MM.1S (cell line): Measurements from ENCODE around the gene TMEM150A.

Source experiments
- DNase-seq: peaks from one replicate; pipeline ENCODE4 v3.0.0-alpha.2; 2015
- H2AFZ ChIP-seq: fragments of 300-600 bp; sonication (generic); 2 replicates; pipeline ENCODE4 v1.6.0; 2016; ENCODE audit warnings: antibody characterized with exemption, low read length
- H3F3A ChIP-seq: fragments of 300-600 bp; sonication (generic); 2 replicates; pipeline ENCODE4 v1.6.1; 2016; ENCODE audit warnings: mild to moderate bottlenecking, antibody characterized with exemption, low read length, moderate library complexity, mixed read lengths; ENCODE audit not compliant: insufficient read depth
- H3K27ac ChIP-seq: fragments of 300-600 bp; sonication (generic); 2 replicates; pipeline ENCODE4 v1.5.1; 2016; ENCODE audit warnings: mild to moderate bottlenecking, low read length
- H3K27me3 ChIP-seq: fragments of 300-600 bp; sonication (generic); replicated peaks from 2 replicates; pipeline ENCODE4 v1.6.0; 2016; ENCODE audit warnings: low read length; ENCODE audit not compliant: insufficient read depth
- H3K36me3 ChIP-seq: fragments of 300-600 bp; sonication (generic); replicated peaks from 2 replicates; pipeline ENCODE4 v1.6.1; 2016; ENCODE audit warnings: mild to moderate bottlenecking, low read length, mixed read lengths; ENCODE audit not compliant: insufficient read depth
- H3K4me1 ChIP-seq: fragments of 300-600 bp; sonication (generic); 2 replicates; pipeline ENCODE4 v1.6.1; 2016; ENCODE audit warnings: low read length, mixed read lengths
- H3K4me2 ChIP-seq: fragments of 300-600 bp; sonication (generic); 2 replicates; pipeline ENCODE4 v1.6.0; 2016; ENCODE audit warnings: low read depth, low read length
- H3K4me3 ChIP-seq: fragments of 300-600 bp; sonication (generic); 2 replicates; pipeline ENCODE4 v1.5.1; 2016; ENCODE audit warnings: low read length, mixed read lengths
- H3K79me2 ChIP-seq: fragments of 300-600 bp; sonication (generic); 2 replicates; pipeline ENCODE4 v1.6.1; 2016; ENCODE audit warnings: mixed run types, low read length, mixed read lengths
- H3K9ac ChIP-seq: fragments of 300-600 bp; sonication (generic); 2 replicates; pipeline ENCODE4 v1.6.1; 2016; ENCODE audit warnings: low read length, mixed read lengths
- H3K9me2 ChIP-seq: fragments of 300-600 bp; sonication (generic); replicated peaks from 2 replicates; pipeline ENCODE4 v1.6.1; 2016; ENCODE audit warnings: mild to moderate bottlenecking, low read length, mixed read lengths; ENCODE audit not compliant: insufficient read depth
- H3K9me3 ChIP-seq: fragments of 300-600 bp; sonication (generic); replicated peaks from 2 replicates; pipeline ENCODE4 v1.6.1; 2016; ENCODE audit warnings: mild to moderate bottlenecking, low read length, mixed read lengths; ENCODE audit not compliant: insufficient read depth
- H4K20me1 ChIP-seq: fragments of 300-600 bp; sonication (generic); 2 replicates; pipeline ENCODE4 v1.6.1; 2016; ENCODE audit warnings: mild to moderate bottlenecking, low read length, moderate library complexity, mixed read lengths; ENCODE audit not compliant: insufficient read depth
- EZH2 ChIP-seq: fragments of 300-600 bp; sonication (generic); optimal IDR thresholded peaks from 2 replicates; pipeline ENCODE3; 2017; ENCODE audit warnings: low read depth, mild to moderate bottlenecking, antibody characterized with exemption, low read length, mixed read lengths
- EZH2phosphoT487 ChIP-seq: fragments of 300-600 bp; sonication (generic); IDR thresholded peaks from 2 replicates; pipeline ENCODE4 v1.6.1; 2018; ENCODE audit warnings: antibody characterized with exemption, low read length
- TF ChIP-seq, protein P1 (sequence below): fragments of 300-600 bp; sonication (generic); IDR thresholded peaks from 2 replicates; pipeline ENCODE4 v1.5.1; 2016; ENCODE audit warnings: antibody characterized with exemption, low read length, mixed read lengths

The TMEM150A gene

GRCh38 chr2:85589181-85589580 is 13.3 kb downstream of the TMEM150A start:
- H4K20me1 ChIP-seq, result no peaks in the 10 kb centered on the region
- no peaks in the 10 kb centered on the region for H3K27me3 ChIP-seq
- H3K9me2 ChIP-seq, result no peaks in the 10 kb centered on the region
- H3K79me2 ChIP-seq, result no peaks in the 10 kb centered on the region
- H2AFZ ChIP-seq, result no peak overlapping the region
- no peak overlapping the region for H3K4me2 ChIP-seq
- H3K4me1 ChIP-seq, result no peaks in the 10 kb centered on the region
- H3K36me3 ChIP-seq, result no peaks in the 10 kb centered on the region
- H3K9me3 ChIP-seq, result no peaks in the 10 kb centered on the region
- H3F3A ChIP-seq, result no peaks in the 10 kb centered on the region
- TF ChIP-seq, protein P1, sequence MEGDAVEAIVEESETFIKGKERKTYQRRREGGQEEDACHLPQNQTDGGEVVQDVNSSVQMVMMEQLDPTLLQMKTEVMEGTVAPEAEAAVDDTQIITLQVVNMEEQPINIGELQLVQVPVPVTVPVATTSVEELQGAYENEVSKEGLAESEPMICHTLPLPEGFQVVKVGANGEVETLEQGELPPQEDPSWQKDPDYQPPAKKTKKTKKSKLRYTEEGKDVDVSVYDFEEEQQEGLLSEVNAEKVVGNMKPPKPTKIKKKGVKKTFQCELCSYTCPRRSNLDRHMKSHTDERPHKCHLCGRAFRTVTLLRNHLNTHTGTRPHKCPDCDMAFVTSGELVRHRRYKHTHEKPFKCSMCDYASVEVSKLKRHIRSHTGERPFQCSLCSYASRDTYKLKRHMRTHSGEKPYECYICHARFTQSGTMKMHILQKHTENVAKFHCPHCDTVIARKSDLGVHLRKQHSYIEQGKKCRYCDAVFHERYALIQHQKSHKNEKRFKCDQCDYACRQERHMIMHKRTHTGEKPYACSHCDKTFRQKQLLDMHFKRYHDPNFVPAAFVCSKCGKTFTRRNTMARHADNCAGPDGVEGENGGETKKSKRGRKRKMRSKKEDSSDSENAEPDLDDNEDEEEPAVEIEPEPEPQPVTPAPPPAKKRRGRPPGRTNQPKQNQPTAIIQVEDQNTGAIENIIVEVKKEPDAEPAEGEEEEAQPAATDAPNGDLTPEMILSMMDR, result no peak
- H3K9ac ChIP-seq, result no peak overlapping the region
- no peak overlapping the region for H3K4me3 ChIP-seq
- DNase-seq, result no peak
- H3K27ac ChIP-seq, result no peak overlapping the region

- H3K4me1 ChIP-seq, result no peaks in the 10 kb centered on the region
- TF ChIP-seq EZH2 (no peak), EZH2phosphoT487 (no peak)
- TF ChIP-seq, protein P1, result no peak
- H4K20me1 ChIP-seq, result no peaks in the 10 kb centered on the region
- H3K27ac ChIP-seq, result no peak overlapping the region
- no peak for DNase-seq
- H3K9me3 ChIP-seq, result no peaks in the 10 kb centered on the region
- H3K4me2 ChIP-seq, result no peak overlapping the region
- no peak overlapping the region for H3K9ac ChIP-seq
- no peaks in the 10 kb centered on the region for H3K79me2 ChIP-seq
- H3K36me3 ChIP-seq, result no peaks in the 10 kb centered on the region
- no peak overlapping the region for H2AFZ ChIP-seq
- H3F3A ChIP-seq, result no peaks in the 10 kb centered on the region
- no peaks in the 10 kb centered on the region for H3K9me2 ChIP-seq
- no peak overlapping the region for H3K4me3 ChIP-seq
- H3K27me3 ChIP-seq, result no peaks in the 10 kb centered on the region
Measured at GRCh38 chr2:85588645-85589044, 13.9 kb downstream of the TMEM150A start.

- no peaks in the 10 kb centered on the region for H3K4me1 ChIP-seq
- no peaks in the 10 kb centered on the region for H3K9me2 ChIP-seq
- no peak overlapping the region for H3K4me2 ChIP-seq
- H4K20me1 ChIP-seq, result no peaks in the 10 kb centered on the region
- no peak for DNase-seq
- H2AFZ ChIP-seq, result no peak overlapping the region
- no peak overlapping the region for H3K27ac ChIP-seq
- no peak overlapping the region for H3K9ac ChIP-seq
- H3F3A ChIP-seq, result no peaks in the 10 kb centered on the region
- no peak overlapping the region for H3K4me3 ChIP-seq
- H3K79me2 ChIP-seq, result no peaks in the 10 kb centered on the region
- H3K9me3 ChIP-seq, result no peaks in the 10 kb centered on the region
- TF ChIP-seq EZH2 (no peak), EZH2phosphoT487 (no peak)
- TF ChIP-seq, protein P1, result no peak
- H3K36me3 ChIP-seq, result no peaks in the 10 kb centered on the region
- no peaks in the 10 kb centered on the region for H3K27me3 ChIP-seq
Measured at GRCh38 chr2:85588236-85588635, 14.3 kb downstream of the TMEM150A start.

- Histone ChIP-seq H3K4me3 (no peak overlapping the region), H3K9me3 (no peaks in the 10 kb centered on the region), H3K9ac (no peak overlapping the region), H3K27me3 (no peaks in the 10 kb centered on the region), H3K4me1 (no peaks in the 10 kb centered on the region), H4K20me1 (no peaks in the 10 kb centered on the region), H3F3A (no peaks in the 10 kb centered on the region), H3K79me2 (no peaks in the 10 kb centered on the region), H3K4me2 (no peak overlapping the region), H3K27ac (no peak overlapping the region), H3K36me3 (0 out of 2 replicates have a peak, but pooled peaks cover 5% of the 10 kb centered on the region), H2AFZ (no peak overlapping the region), H3K9me2 (no peaks in the 10 kb centered on the region)
- no peak for DNase-seq
- TF ChIP-seq, protein P1, result no peak
- TF ChIP-seq EZH2 (no peak), EZH2phosphoT487 (no peak)
Measured at GRCh38 chr2:85585781-85586105, 16.8 kb downstream of the TMEM150A start.
